ENCODE measurements around the gene BAHD1.

DNA sequence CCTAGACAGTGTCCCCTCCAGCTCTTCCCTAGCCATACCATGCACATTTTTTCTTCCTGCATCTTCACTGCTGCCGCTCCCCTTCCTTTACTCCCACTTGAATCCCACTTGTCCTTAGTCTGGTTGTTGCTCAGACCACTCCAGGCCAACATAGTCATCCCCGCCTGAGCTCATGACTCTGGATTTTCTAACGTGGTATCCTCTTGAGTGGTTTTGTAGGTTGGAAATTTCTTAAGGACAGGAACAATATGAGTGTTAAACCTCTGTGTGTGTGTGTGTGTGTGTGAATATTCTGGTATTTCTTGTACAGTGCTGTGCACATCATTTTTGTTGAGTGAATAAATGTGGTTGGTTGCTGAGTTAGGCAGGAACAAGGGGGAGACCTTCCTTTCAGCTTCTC lies 3.1 kb downstream of the BAHD1 start:
- TF ChIP-seq CTCF (IDR thresholded peaks at IDR 0.05; ENCODE audit: poor library complexity), result no peak
- no peak for TF ChIP-seq EZH2 (IDR thresholded peaks at IDR 0.05; ENCODE audit: borderline replicate concordance)
- no peak for TF ChIP-seq EZH2phosphoT487 (IDR thresholded peaks at IDR 0.05; ENCODE audit: low read depth, severe bottlenecking, unreplicated experiment)
